GM13977 (cell line): ENCODE data around the gene TCTA.

Experiments used
- DNase-seq: peaks from one replicate; pipeline ENCODE4 v3.0.0; 2012; ENCODE audit warnings: low spot score
- CTCF ChIP-seq: IDR thresholded peaks from 2 replicates; pipeline ENCODE4 v1.5.1; 2012; ENCODE audit warnings: mild to moderate bottlenecking, control low read depth; ENCODE audit not compliant: insufficient read depth; ENCODE audit errors: extremely low read depth, missing control alignments
- in situ Hi-C: fragments of 300-500 bp; cut with MboI; formaldehyde crosslinking; loops from one replicate; pipeline ENCODE4 v1.12.0; 2022; ENCODE audit warnings: low sequenced_read_pairs, low pct_unique_long_range_greater_than_20kb, mixed read lengths, inconsistent platforms; ENCODE audit not compliant: unreplicated experiment

Gene TCTA

GRCh38 chr3:49465270-49466034 is 53.2 kb downstream of the TCTA start:
- in situ Hi-C loops = no loop called here
- DNase-seq = no peak
- no peak for TF ChIP-seq CTCF
